ENCODE data around the gene ZNF709.
"Not testable (repeated sequence)": the region's sequence is repeated elsewhere in the genome, so short reads cannot be mapped to it uniquely, and the experiment has no call there.

ZNF709 gene

GRCh38 chr19:12450844-12451243 lies 33.8 kb downstream of the ZNF709 start:
- DNase-seq (ENCODE audit: low read depth) = no peak
- TF ChIP-seq, protein P1, sequence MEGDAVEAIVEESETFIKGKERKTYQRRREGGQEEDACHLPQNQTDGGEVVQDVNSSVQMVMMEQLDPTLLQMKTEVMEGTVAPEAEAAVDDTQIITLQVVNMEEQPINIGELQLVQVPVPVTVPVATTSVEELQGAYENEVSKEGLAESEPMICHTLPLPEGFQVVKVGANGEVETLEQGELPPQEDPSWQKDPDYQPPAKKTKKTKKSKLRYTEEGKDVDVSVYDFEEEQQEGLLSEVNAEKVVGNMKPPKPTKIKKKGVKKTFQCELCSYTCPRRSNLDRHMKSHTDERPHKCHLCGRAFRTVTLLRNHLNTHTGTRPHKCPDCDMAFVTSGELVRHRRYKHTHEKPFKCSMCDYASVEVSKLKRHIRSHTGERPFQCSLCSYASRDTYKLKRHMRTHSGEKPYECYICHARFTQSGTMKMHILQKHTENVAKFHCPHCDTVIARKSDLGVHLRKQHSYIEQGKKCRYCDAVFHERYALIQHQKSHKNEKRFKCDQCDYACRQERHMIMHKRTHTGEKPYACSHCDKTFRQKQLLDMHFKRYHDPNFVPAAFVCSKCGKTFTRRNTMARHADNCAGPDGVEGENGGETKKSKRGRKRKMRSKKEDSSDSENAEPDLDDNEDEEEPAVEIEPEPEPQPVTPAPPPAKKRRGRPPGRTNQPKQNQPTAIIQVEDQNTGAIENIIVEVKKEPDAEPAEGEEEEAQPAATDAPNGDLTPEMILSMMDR (IDR thresholded peaks at IDR 0.05; ENCODE audit: low read depth, low read length, missing control alignments) = no peak
- H3K4me3 ChIP-seq (ENCODE audit: low read depth, low read length) = no peak overlapping the region

DNA sequence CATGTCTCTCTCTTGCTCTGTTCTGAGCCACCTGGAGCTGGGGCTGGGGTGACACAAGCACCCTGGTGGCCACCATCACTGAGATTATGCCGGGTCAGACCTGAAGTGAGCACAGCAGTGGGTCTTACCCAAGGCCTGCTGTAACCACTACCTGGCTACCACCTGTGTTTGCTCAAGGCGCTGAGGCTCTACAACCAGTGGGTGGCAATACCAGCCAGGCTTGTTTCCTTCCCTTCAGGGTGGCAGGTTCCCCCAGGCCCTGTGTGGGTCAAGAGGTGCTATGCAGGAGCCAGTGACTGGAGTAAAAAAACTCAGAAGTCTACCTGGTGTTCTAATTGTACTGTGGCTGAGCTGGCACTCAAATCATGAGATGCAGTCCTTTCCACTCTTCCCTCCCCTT lies 35.8 kb downstream of the ZNF709 start:
- no peak for DNase-seq (ENCODE audit: low read depth)
- no peak overlapping the region for H3K4me3 ChIP-seq (ENCODE audit: low read depth, low read length)
- TF ChIP-seq, protein P1 (IDR thresholded peaks at IDR 0.05; ENCODE audit: low read depth, low read length, missing control alignments) = no peak

DNA sequence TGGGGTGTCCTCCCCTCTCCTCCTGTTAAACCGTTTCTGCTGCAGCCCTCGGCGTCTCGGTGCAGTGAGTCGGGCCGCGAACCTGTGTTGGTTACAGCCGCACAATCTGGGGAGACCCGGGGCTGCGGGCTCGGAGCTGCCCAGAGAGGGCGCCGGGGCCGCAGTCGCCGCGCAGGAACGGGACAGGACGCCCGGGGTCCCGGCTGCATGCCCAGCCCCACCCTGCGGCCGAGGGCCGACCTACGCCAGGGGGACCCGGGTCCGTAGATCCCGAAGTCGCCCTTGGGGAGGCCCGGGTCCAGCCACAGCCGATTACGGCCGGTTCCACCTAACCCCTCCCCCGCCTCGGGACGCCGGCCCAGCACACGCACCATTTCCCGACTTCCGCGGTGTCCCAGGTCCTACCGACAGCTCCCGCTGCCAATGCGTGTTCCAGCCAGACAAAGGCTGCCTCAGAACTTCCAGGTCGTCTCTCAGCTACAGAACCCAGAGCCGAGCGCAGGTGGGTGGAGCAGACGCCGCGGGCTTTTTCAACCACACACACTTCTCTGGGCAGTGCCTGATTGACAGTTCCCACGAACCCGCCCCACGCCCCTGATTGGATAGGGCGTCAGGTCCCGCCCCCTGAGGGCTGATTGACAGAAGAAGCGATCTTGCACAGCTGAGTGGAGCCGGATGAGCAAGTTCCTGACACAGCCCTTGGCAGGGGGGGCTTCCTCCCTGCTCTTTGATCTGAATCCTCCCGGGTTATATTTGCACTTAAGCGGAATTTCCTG lies 43.9 kb downstream of the ZNF709 start, which contains the start of gene ZNF443:
TSS of gene ZNF443 (minus strand) at position 481 of the 776 bp plus-strand sequence. CDS start at position 374, 107 bp downstream.
- TF ChIP-seq, protein P1 (IDR thresholded peaks at IDR 0.05; ENCODE audit: low read depth, low read length, missing control alignments) = no peak
- H3K4me3 ChIP-seq (ENCODE audit: low read depth, low read length) = peak within 1 kb of the TSS; percentile 91
- peak; percentile 95 for DNase-seq (ENCODE audit: low read depth)

GRCh38 chr19:12439686-12440540 lies 44.7 kb downstream of the ZNF709 start:
- DNase-seq (ENCODE audit: low read depth) = peak; percentile 8
- peak overlapping the region; percentile 91 for H3K4me3 ChIP-seq (ENCODE audit: low read depth, low read length)

GRCh38 chr19:12430726-12431299 lies 53.8 kb downstream of the ZNF709 start:
- not testable (repeated sequence) for H3K4me3 ChIP-seq (ENCODE audit: low read depth, low read length); DNase-seq (ENCODE audit: low read depth)

DNA sequence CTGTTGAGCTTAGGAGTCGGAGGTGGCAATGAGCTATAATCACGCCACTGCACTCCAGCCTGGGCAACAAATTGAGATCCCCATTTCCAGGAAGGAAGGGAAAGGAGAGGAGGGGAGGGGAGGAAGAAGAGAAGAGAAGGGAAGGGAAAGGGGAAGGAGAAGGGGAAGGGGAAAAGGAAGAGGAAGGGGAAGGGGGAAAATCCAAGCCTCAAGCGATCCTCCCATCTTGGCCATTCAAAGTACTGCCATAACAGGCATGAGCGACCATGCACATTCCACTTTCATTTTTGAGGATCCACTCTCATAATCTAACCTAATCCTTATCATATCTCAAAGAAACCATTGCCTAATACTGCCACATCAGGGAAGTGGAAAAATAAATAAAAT lies 58.7 kb downstream of the ZNF709 start:
- no peak overlapping the region for H3K4me3 ChIP-seq (ENCODE audit: low read depth, low read length)
- TF ChIP-seq, protein P1 (IDR thresholded peaks at IDR 0.05; ENCODE audit: low read depth, low read length, missing control alignments) = no peak
- DNase-seq (ENCODE audit: low read depth) = no peak

DNA sequence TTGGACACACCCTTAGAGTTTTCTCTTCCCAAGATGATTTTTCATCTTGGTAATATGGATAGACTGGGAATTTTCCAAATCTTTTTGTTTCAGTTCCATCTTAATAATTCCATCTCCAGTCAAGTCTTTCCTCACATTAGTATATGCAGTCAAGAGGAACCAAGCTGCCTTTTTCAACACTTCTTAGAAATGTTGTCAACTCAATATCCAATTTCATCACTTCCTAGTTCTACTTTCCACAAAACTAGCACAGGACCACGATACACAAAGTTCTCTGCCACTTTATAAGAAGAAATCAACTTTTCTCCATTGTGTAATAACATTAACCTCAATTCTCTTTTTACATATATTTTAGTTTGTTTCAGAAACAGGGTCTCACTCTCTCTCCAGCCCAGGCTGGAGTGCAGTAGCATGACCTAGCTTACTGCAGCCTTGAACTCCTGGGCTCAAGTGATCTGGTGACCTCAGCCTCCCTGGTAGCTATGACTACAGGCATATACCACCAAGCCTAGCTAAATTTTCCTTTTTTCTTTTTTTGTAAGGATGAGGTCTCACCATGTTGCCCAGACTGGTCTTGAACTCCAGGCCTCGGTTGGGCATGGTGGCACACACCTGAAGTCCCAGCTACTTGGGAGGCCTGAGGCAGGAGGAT lies 59.3 kb downstream of the ZNF709 start:
- no peak for DNase-seq (ENCODE audit: low read depth)
- H3K4me3 ChIP-seq (ENCODE audit: low read depth, low read length) = no peak overlapping the region
- TF ChIP-seq, protein P1 (IDR thresholded peaks at IDR 0.05; ENCODE audit: low read depth, low read length, missing control alignments) = no peak

- not testable (repeated sequence) for DNase-seq (ENCODE audit: low read depth); H3K4me3 ChIP-seq (ENCODE audit: low read depth, low read length)
Observed at GRCh38 chr19:12417273-12417672, 67.3 kb downstream of the ZNF709 start.

Measured in GM12864 (cell line).